ENCODE data around the gene NCF4.
A peak's percentile ranks its signal among the peaks of the same experiment; 100 is the strongest.

The NCF4 gene

GRCh38 chr22:36860821-36861659 lies at the start of gene NCF4:
NCF4 (plus strand) TSS chr22:36861006; CDS start chr22:36861172, 166 bp downstream.
- DNase-seq, result peak; percentile 57 to 82

- DNase-seq, result no peak
Observed at GRCh38 chr22:36811094-36811800, 49.6 kb upstream of the NCF4 start.

- DNase-seq, result no peak
Observed at GRCh38 chr22:36814801-36815200, 46.0 kb upstream of the NCF4 start.

- DNase-seq, result no peak
Observed at GRCh38 chr22:36815558-36816338, 45.1 kb upstream of the NCF4 start.

GRCh38 chr22:36816339-36816635 lies 44.5 kb upstream of the NCF4 start:
- DNase-seq, result no peak

- DNase-seq, result no peak
Observed at GRCh38 chr22:36816636-36817524, 43.9 kb upstream of the NCF4 start, which contains the start of gene PVALB. PVALB (minus strand) TSS chr22:36817035; CDS start chr22:36817005, 30 bp downstream.

GRCh38 chr22:36817525-36817848 lies 43.3 kb upstream of the NCF4 start:
- DNase-seq, result no peak

GRCh38 chr22:36818010-36818642 lies 42.7 kb upstream of the NCF4 start:
- DNase-seq, result no peak

DNA sequence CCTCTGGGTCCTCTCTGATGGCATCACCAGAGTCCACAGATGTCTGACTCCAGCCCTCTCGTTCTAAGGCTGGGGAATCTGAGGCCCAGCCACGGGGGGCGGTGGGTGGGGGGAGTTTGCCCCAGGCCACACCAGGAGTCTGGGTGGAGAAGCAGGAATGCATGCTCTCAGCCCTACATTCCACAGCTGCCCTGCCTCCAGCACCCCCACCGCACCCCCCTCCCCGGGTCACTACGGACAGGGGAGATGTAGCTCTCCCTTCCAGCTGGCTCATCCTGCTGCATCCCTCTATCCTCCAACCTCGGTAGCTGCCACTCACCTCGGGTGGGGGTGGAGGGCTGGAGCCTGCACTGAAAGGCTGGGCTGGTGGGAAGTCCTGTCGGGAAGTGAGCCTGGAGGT lies 41.7 kb upstream of the NCF4 start:
- no peak for DNase-seq

DNA sequence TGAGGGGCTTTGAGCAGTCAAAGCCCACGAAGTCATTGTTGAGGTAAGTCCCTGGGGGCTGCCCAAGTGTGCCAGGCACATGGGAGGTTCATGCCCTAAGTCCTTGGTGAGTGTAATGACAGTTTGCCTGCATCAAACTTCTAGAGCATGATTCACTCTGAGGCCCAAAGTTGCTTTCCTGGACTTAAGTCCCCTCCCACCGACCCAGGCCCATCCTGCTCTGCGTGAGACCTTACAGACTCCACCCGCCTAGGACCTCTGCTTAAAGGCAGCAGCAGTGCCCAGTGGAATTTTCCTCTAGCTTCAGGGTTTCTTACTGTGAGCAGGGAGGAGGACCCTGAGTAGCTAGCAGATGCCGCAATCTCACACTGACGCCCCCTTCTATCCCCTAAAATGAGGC lies 38.2 kb upstream of the NCF4 start:
- DNase-seq, result no peak

GRCh38 chr22:36823186-36823839 lies 37.5 kb upstream of the NCF4 start:
- DNase-seq, result no peak

GRCh38 chr22:36824655-36825054 lies 36.2 kb upstream of the NCF4 start:
- no peak for DNase-seq

- no peak for DNase-seq
Observed at GRCh38 chr22:36826262-36826661, 34.5 kb upstream of the NCF4 start.

DNA sequence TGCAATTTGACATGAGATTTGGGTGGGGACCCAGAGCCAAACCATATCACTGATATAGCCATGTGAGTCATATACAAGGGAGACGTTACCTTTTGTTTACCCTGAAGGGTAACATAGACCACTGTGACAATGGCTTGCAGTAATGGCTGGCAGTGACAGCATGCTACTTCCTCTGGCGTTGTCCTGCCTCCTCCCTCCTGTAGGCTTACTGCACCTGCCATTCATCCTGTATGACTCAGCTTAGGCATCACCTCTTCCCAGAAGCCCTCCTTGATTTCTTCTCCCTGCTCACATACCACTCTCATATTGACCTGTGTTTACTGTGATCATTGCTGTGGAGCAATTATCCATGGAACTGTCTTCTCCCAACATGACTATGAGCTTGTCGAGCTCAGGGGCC lies 32.0 kb upstream of the NCF4 start:
- no peak for DNase-seq

DNA sequence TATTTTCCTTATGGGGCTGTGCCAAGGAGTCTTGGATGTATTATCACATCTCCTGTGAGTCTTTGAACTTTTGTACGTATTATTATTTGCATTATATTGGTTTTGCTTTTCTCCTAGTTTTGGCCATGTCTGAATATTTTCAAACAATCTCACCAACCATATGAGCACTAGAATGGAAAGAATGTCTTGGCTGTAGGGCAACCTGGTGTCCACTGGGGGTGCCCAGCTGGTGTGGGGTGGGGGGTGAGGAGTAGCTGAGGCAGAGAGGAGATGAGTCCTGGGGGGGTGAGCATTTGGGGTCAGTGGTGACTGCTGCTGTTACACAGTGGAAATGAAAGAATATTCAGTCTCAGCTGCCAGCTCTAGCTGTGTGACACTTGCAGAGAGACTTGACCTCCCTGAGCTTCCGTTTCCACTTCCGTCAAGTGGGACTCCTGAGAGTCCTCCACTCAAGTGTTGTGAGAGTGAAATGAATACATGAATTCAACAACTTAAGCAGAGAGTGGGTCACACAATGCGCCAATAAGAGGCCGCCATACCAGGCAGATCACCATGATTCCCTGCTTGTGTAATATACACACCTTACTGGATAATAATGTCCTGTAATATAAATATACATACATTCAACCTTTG lies 31.3 kb upstream of the NCF4 start:
- DNase-seq, result no peak

DNA sequence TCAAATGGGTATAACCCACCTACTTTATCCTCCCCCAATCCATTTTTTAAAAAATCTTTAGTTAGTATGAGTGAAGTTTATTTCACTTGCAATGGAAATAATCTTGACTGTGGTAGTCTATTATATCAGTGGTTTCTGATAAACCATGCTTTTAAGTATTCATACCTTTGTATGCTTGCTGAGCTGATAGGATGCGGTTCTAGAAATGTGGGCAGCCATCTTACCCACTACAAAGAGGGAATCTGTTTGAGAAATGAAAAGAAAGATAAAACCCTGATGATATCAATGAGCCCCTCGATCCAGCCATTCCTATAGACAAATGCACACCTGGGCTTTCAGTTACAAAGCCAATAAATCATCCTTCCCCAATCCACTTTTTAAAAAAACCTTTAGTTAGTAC lies 30.2 kb upstream of the NCF4 start:
- DNase-seq, result peak in 1 of 2 donors; percentile 33

DNA sequence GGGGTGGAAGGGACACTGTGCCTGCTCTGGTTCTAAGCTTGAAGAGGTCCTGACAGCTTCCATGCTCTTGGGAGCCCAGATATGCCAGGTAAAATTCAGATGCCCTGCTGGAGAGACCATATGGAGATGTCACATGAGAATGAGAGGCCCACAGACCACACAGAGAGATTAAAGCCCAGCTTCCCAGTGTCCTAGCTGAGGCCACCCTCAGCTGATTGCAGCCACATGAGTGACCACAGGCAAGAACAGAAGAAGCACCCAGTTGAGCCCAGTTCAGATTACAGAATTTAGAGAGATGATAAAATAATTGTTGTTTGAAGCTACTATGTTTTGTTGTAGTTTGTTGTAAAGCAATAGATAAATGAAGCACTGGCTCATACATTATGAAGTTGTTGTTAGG lies 29.6 kb upstream of the NCF4 start:
- no peak for DNase-seq

GRCh38 chr22:36831717-36832116 lies 29.1 kb upstream of the NCF4 start:
- no peak for DNase-seq

DNA sequence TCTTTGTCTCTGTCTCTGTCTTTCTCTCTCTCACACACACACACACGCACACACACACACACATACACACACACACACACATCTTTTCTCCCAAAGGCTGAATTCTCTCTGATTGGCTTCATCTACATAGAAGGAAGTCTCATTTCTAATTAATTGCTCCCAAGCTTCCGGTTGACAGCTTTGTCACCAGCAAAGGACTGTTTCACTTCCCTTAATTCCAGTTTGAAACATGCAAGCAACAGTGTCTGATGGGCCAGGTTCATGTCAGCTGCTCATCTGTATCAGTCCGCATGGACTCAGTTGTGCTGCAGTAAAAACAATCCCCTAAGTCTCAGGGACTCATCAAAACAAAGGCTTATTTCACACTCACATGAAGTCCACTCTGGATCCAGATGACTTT lies 27.7 kb upstream of the NCF4 start:
- peak in 1 of 2 donors; percentile 28 for DNase-seq

DNA sequence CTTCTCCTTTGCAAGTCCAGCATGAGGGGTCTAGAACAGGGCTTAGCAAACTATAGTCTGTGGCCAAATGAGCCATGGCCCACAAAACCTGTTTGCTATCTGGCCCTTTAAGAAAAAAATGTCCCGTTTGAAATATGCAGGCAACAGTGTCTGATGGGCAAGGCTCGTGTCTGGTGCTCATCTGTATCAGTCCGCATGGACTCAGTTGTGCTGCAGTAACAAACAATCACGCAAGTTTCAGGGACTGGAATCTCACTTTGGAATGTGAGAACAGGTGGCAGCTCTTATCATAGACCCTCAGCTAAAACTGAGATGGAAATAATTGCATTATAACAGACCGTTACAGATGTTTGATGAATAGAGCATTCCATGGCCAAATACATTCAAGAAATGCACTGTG lies 24.9 kb upstream of the NCF4 start:
- DNase-seq, result no peak
